ENCODE data around the gene LATS1. TPM values are rescaled to one million over a fixed set of nuclear protein-coding genes. Genes with fewer than 3 reads are reported as not detected.

The LATS1 gene
- total RNA-seq, 1 experiment from 2014 or later = 25.1 TPM

DNA sequence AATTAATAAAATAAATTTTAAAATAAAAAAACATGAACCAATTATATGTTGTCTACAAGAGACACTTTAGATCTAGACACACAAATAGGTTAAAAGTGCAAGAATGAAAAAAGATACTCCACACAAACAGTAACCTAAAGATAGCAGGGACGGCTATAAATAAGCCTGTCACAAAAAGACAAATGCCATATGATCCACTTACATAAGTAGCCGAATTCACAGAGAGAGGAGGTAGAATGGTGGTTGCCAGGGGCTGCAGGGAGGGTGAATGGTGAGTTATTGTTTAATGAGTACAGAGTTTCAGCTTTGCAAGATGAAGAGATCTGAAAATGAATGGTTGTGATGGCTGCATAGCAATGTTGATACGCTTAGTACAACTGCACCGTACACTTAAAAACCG, 102.1 kb downstream of the LATS1 start:
- no peak overlapping the region for H3K27ac ChIP-seq (ENCODE audit: insufficient read length, low read depth, low read length)
- H3T11ph ChIP-seq (ENCODE audit: low read length) = no peak overlapping the region
- no peak overlapping the region for H3K4me2 ChIP-seq (ENCODE audit: insufficient read depth, insufficient read length, low read length)
- H3K14ac ChIP-seq (ENCODE audit: insufficient read depth, low read length) = no peak overlapping the region
- Mint-ChIP-seq H3K36me3 (ENCODE audit: insufficient read depth in 1 of 3, low read depth in 3 of 3) (peaks cover 9 to 46% (median 22%) of the 10 kb centered on the region in 3 experiments), H3K27me3 (ENCODE audit: low read depth) (no peaks in the 10 kb centered on the region), H3K9me3 (peaks cover 2 to 6% of the 10 kb centered on the region in 2 experiments; a peak in 2 of 5 replicates), H3K27ac (no peak overlapping the region), H3K4me3 (no peak overlapping the region), H3K4me1 (peaks cover 4 to 6% of the 10 kb centered on the region in 2 experiments; a peak in 2 of 4 replicates)
- TF ChIP-seq, protein P1, sequence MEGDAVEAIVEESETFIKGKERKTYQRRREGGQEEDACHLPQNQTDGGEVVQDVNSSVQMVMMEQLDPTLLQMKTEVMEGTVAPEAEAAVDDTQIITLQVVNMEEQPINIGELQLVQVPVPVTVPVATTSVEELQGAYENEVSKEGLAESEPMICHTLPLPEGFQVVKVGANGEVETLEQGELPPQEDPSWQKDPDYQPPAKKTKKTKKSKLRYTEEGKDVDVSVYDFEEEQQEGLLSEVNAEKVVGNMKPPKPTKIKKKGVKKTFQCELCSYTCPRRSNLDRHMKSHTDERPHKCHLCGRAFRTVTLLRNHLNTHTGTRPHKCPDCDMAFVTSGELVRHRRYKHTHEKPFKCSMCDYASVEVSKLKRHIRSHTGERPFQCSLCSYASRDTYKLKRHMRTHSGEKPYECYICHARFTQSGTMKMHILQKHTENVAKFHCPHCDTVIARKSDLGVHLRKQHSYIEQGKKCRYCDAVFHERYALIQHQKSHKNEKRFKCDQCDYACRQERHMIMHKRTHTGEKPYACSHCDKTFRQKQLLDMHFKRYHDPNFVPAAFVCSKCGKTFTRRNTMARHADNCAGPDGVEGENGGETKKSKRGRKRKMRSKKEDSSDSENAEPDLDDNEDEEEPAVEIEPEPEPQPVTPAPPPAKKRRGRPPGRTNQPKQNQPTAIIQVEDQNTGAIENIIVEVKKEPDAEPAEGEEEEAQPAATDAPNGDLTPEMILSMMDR (conservative IDR thresholded peaks at IDR 0.05) = no peak
- H2BK5ac ChIP-seq (ENCODE audit: insufficient read length, low read length) = no peak overlapping the region
- H3K18ac ChIP-seq (ENCODE audit: insufficient read length, low read depth, low read length) = no peak overlapping the region
- no peaks in the 10 kb centered on the region for H3K23me2 ChIP-seq (ENCODE audit: insufficient read length, low read depth, low read length, poor library complexity, severe bottlenecking)
- H3K23ac ChIP-seq (ENCODE audit: insufficient read length, low read depth, low read length) = no peak overlapping the region
- no peaks in the 10 kb centered on the region for H3K27me3 ChIP-seq (ENCODE audit: insufficient read depth, low read length)
- no peak overlapping the region for H4K5ac ChIP-seq (ENCODE audit: insufficient read length, low read depth, low read length)
- no peak overlapping the region for H2BK20ac ChIP-seq (ENCODE audit: low read depth, low read length, poor library complexity, severe bottlenecking)
- H2AK5ac ChIP-seq (ENCODE audit: insufficient read length, low read length) = no peak overlapping the region
- no peaks in the 10 kb centered on the region for H3K79me2 ChIP-seq (ENCODE audit: insufficient read depth, low read length)
- H4K91ac ChIP-seq (ENCODE audit: insufficient read length, low read depth, low read length) = no peak overlapping the region
- no peak overlapping the region for H2AFZ ChIP-seq (ENCODE audit: low read length)
- no peak overlapping the region for H3K56ac ChIP-seq (ENCODE audit: insufficient read length, low read depth, low read length)
- H4K20me1 ChIP-seq (ENCODE audit: control insufficient read depth, insufficient read depth, insufficient read length) = no peaks in the 10 kb centered on the region
- H3K79me1 ChIP-seq (ENCODE audit: insufficient read depth, low read depth, low read length, poor library complexity, severe bottlenecking) = no peaks in the 10 kb centered on the region
- no peak overlapping the region for H3K9ac ChIP-seq (ENCODE audit: extremely low read depth, insufficient read length, low read length)
- no peak for DNase-seq
- no peaks in the 10 kb centered on the region for H3K4me1 ChIP-seq (ENCODE audit: insufficient read depth, low read length)
- H2BK15ac ChIP-seq (ENCODE audit: low read depth, low read length) = no peak overlapping the region
- H2BK120ac ChIP-seq (ENCODE audit: low read depth, low read length, poor library complexity, severe bottlenecking) = no peak overlapping the region
- WGBS (ENCODE audit: extremely low coverage, insufficient read length, low lambda C conversion rate) = no CpG with 5 or more reads among the region's 5 CpGs
- no peak overlapping the region for H4K8ac ChIP-seq (replicated peaks; ENCODE audit: insufficient read length, low read depth, low read length)
- no peak overlapping the region for H3K4ac ChIP-seq (ENCODE audit: low read depth, low read length)
- H3K9me3 ChIP-seq (ENCODE audit: control insufficient read depth, low read depth, low read length) = no peaks in the 10 kb centered on the region
- no peak overlapping the region for H2BK12ac ChIP-seq (ENCODE audit: insufficient read length, low read depth, low read length)
